ENCODE data around the gene CDK5R2.

CDK5R2 gene

GRCh38 chr2:219003979-219004378, 44.5 kb downstream of the CDK5R2 start:
- no peak for DNase-seq (ENCODE audit: low spot score)

DNA sequence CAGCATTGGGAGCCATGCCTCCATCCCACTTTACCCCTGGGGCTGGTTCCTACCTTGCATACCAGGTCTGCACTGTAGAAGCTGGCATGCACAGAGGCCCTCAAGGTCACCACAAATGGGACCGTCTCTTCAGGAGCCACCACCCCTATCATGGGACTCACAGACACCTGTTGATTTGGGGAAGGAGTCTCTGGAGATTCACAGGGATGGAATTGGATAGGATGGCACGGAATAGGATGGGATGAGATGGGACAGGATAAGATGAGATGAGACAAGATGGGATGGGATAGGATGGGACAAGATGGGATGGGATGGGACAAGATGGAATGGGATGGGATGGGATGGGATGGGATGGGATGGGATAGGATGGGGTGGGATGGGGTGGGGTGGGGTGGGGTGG, 49.8 kb downstream of the CDK5R2 start:
- DNase-seq (ENCODE audit: low spot score) = no peak

DNA sequence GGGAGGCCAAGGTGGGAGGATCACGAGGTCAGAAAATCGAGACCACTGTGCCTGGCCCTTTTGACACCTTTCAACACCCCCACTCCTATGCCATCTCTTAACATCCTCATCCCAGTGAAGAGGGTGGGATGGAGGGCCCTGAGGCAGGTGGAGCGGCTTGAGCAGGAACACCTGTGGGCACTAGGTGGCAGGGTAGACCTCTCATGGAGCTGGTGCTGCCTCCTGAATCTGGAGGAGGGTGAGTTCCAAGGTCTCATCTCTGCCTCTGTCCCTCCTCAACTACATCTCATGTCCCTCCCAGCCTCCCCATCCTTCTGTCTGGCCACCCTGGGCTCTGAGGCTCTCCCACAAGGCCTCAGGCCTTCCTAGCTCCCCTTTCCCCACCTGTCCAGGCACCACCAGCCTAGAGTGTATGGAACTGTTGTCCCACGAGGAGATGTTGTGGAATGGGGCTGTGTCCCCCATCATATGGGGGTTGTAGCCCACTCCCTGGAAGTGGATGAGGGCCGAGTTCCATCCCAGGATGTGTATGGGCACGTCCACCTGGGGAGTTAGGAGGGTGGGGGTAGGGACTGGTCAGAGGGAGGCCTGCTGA, 50.8 kb downstream of the CDK5R2 start:
- DNase-seq (ENCODE audit: low spot score) = no peak

- DNase-seq (ENCODE audit: low spot score) = no peak
These were observed 51.4 kb downstream of the CDK5R2 start for GRCh38 chr2:219010873-219011272.

Data from CD4-positive, alpha-beta T cell treated with Interleukin-15 for 4 hours (primary cell).